Left ventricle myocardium superior (tissue), 1 donor: ENCODE data around the gene CCNE1. TPM values are rescaled to one million over a fixed set of nuclear protein-coding genes. Genes with fewer than 3 reads are reported as not detected.
A peak's percentile ranks its signal among the peaks of the same experiment; 100 is the strongest.

Experiments used
- ATAC-seq: fragments of 200-7000 bp; cut with Tn5 transposase; one replicate; pipeline ENCODE4 v1.9.1; 2020; ENCODE audit warnings: mild to moderate bottlenecking, moderate library complexity
- DNase-seq: peaks from one replicate; pipeline ENCODE4 v3.0.0-alpha.2; 2020
- intact Hi-C: fragments of 100-400 bp; cut with micrococcal nuclease; formaldehyde crosslinking; loops from one replicate; pipeline ENCODE4 v1.11.0; 2022
- long read RNA-seq: library from polyadenylated mRNA; unstranded; transcript quantifications from one replicate; pipeline ENCODE4 v2.0.0, GENCODE V29; 2021
- total RNA-seq: library from RNA; stranded (reverse); fragmentation: NEBNext Ultra II Directional; extraction: Animal tissue kit (Norgen Biotek cat#: 25700); gene quantifications from one replicate; pipeline ENCODE4 v1.2.1, GENCODE V29; 2021
- donor health status: DM: no; HTN: yes; CAD: no; lungs with severe emphysema.

CCNE1 gene
- 3.3 TPM for total RNA-seq
- long read RNA-seq, transcript CCNE1-201 (12 exons, 2,043 nt), result major isoform, 5 of 14 reads
- long read RNA-seq, partial matches to known transcripts, result 1 of 14 reads
- long read RNA-seq, other reads (novel, unspliced or antisense), result 8 of 14 reads

DNA sequence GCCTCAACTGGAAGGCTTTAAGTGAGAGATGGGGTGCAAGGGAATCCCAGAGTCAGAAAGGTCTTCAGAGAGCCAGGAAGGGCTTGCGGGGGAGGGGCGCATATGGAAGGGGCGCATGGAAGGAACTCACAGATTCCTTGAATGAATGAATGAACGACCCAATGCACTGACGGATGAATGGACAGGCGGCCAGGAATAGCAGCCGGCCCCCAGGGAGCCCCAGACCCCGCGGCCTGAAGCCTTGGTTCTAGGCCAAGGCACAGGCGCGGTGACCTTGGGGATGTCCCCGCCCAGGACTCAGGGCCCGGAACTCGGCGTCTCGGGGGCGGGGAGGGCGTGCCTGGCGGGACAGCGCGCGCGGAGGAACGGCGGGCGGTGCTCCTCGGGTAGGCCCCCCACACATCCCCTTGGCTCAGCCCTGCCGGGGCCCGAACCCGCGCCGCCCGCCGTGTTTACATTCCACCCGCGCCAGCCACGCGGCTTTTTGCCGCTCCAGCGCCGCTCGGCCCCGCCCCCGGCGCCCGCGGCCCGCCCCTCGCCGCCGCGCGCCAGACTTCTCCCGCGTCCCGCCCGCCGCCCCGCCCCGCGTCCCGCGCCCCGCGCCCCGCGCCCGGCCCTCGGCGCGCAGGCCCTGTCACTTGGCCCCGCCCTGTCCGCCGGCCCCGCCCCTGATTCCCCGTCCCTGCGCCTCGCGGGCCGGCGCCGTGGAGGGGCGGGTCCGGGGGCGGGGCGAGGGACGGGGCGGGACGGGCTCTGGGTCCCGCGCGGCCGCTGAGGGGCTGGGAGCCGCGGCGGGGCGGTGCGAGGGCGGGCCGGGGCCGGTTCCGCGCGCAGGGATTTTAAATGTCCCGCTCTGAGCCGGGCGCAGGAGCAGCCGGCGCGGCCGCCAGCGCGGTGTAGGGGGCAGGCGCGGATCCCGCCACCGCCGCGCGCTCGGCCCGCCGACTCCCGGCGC lies at the start of gene CCNE1:
TSS of gene CCNE1 (plus strand) at position 867 of the 955 bp plus-strand sequence. CDS start 565 bp downstream, outside the sequence.
- DNase-seq (peak; percentile 98), ATAC-seq (peak; percentile 98)
- intact Hi-C loops, result no loop called here

DNA sequence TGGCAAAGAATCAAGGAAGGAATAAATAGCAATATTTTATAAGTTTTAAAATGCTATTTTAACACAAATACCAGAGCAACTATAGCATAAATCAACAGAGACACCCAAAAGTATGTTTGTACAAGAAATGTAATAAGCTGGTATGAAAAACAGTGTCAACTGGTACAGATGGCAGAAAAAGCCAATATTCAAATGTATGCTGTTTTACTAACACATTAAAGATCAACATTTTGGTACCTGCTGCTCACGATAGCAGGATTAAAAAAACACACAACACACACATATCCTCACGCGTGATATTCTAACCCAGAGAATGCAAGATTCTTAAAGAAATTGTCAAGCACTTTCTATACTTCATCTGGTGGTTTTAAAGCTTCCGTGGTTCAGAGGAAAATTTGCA lies 48.6 kb upstream of the CCNE1 start:
- ATAC-seq (no peak), DNase-seq (no peak)
- intact Hi-C loops, result no loop called here

DNA sequence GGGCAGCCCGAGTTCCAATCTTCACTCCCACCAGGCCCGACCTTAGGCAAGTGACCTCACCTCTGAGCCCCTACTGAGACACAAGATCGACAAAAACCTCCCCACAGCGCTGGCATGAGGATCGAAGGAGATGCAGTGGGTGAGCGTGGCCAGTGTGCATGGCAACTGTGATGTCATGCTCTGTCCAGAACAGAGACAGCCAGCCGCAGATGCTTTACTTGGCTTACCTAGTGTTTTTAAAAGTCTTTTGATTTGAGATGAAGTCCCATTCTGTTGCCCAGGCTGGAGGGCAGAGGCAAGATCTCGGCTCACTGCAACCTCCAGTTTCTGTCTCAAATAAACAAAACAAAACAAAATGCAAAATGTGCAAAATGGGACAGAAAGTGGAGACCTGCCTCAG lies 47.4 kb upstream of the CCNE1 start:
- intact Hi-C loops, result no loop called here
- no peak for DNase-seq
- ATAC-seq, result no peak

DNA sequence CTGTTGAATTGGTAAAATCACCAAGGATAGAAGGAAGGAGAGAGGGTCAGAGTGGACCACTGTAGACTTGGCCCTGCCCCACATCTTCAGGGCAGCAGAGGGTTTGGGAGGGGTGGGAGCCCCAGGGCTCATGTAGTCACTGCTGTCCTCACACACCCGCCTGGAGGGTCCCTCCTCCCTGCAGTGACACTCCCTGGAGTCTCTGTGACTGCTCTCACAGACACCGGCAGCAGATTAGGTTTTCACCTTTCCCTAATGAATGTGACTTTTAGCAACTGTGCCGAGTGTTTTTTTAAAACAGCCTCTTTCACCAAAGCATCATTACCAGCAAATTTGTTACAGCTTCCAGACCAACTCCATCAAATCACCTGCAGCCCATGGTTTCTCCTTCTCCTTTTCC lies 45.7 kb upstream of the CCNE1 start:
- intact Hi-C loops, result no loop called here
- no peak for DNase-seq
- no peak for ATAC-seq

DNA sequence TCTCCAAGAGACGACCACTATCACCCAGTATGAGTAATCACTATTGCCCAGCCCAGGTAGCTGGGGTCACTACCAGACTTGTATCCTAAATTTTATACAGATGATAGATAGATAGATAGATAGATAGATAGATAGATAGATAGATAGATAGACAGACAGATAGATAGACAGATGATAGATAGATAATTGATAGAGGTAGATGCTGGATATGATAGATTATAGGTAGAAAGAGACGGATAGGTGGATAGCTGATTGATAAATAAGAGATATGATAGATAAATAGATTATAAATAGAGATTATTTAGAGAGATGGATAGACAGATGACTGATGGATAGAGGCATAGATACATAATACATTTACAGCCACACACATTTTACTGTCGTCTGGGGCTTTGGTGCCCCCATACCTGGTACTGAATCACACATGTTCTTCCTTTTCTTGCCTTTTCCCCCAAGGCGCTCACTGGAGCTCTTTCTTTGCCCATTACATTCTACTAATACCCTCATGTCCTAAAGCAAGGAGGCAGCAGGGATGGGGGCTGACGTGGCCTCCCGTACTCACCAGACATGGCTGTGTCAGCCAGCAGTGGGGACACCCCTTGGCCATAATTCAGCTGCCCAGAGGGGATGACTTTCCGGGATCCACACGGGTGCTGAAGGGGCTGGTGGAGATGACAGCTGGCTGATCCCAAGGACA lies 44.6 kb upstream of the CCNE1 start:
- no peak for DNase-seq
- ATAC-seq, result no peak
- intact Hi-C loops, result no loop called here

DNA sequence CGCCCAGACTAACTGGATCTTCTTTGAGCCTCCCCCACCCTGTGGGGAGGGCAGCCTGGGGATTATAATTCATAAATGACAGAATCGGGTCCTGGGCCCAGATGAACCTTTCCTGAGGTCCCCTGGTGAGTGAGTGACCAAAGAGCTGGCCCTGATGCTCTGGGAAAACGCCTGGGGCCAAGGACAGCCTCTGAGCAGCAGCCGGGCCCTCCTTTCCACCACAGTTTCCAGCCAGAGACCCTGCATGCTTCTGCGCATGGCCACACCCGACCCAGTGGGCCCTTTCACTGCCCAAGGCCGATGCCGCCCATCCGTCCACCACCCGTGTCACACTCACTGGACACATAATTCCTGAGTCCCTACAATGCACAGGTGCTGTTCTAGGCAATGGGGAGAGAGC lies 43.6 kb upstream of the CCNE1 start:
- intact Hi-C loops, result no loop called here
- DNase-seq (no peak), ATAC-seq (no peak)

DNA sequence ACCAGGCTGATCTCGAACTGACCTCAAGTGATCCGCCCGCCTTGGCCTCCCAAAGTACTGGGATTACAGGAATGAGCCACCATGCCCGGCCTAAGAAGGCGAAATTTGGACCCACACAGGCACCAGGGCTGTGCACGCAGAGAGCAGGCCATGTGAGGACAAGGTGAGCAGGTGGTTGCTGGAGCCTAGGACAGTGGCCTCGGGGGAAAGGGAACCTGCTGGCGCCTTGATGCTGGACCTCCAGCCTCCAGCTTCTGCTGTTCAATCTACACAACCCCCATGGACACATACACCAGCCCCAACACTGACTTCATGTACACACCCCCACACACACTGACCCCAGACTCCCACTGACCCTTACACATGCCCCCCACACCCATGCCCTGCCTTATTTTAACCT lies 41.8 kb upstream of the CCNE1 start:
- ATAC-seq (no peak), DNase-seq (no peak)
- intact Hi-C loops, result loop anchor here (5.0 kb wide), 1 partner anchor 102 kb away; no protein-coding TSS in a partner anchor

DNA sequence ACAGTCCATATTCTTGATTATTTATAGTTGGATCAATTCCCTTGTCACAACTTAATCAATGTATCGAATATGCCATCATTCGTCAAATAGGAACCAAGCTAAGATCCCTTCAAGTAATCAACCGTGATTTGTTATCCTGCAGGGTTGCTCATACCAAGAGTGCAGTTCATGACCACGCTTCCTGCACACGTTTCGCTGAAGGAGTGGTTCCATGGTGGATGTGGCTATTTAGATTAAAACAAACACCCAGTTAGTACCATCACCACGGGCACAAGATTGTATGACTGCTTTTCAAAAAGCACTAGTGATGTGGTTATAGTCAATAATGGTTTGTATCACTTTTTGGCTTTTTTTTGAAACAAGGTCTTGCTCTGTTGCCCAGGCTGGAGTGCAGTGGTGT lies 41.1 kb upstream of the CCNE1 start:
- ATAC-seq (no peak), DNase-seq (no peak)
- intact Hi-C loops, result loop anchor here (5.0 kb wide), 1 partner anchor 102 kb away; no protein-coding TSS in a partner anchor

DNA sequence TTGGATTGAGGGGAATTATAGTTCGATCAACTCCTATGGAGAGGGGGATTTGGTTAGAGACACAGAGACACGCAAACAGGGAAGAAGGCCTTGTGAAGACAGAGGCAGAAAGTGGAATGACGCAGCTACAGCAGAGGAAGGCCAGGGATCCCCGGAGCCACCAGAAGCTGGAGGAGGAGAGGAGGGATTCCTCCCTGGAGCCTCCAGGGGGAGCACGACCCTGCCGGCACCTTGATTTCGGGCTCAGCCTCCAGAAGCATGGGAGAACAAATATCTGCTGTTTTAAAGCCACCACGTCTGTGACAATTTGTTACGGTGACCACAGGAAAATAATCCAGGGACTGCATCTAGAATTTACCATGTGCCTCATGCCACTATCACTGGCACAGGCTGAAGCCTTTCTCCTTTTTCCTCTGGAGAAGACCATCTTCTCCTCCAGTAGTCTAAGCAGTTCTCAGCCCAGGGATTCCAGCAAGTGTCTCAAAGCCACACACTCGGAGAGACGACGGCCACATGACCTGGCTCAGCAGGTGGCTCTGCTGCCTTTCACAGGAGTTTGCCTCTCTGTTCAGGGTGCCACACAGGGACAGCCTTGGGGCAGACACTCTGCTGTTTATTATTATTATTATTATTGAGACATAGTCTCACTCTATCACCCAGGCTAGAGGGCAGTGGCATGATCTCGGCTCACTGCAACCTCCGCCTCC lies 39.9 kb upstream of the CCNE1 start:
- peak; percentile 82 for ATAC-seq

DNA sequence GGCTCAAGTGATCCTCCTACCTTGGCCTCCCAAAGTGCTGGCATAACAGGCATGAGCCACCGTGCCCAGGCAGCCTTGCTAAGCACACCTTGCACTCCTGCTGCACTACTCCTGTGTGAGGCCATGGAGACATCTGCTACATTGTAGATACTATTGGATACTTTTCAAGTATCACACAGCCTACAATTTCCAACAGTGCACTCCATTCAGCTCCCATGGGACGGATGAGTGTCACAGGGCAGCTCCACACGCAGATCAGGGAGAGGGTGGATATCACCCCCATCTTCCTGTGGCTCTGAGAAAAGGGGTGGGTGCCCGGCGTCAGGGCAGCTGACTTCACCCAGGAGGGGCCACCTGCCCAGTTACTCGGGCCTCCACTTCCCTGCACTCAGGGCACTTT lies 39.1 kb upstream of the CCNE1 start:
- intact Hi-C loops, result loop anchor here (5.0 kb wide), 1 partner anchor 100 kb away; no protein-coding TSS in a partner anchor
- ATAC-seq (no peak), DNase-seq (no peak)

More for the DNA sequence above, 39.9 kb upstream of the CCNE1 start:
- peak; percentile 65 for DNase-seq
- intact Hi-C loops, result loop anchor here (5.0 kb wide), 1 partner anchor 100 kb away; no protein-coding TSS in a partner anchor

DNA sequence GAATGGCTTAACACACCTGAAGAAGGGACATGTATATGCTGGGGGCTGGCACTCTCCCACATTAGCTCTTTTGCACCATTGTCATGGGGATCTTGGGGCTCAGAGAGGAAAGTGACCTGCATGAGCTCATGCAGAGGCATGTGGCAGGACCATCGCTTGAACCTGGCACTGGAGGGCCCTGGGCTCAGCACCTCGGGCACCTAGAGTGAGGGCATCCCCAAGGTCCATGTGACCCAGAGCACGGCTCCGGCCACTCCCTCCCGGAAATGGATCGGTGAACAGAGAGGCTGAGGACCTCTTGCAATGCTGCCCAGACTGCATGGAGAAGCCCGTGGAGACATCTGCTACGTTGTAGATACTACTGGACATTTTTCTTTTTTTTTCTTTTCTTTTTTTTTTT lies 38.6 kb upstream of the CCNE1 start:
- ATAC-seq, result no peak
- no peak for DNase-seq
- intact Hi-C loops, result loop anchor here (5.0 kb wide), 1 partner anchor 99 kb away; no protein-coding TSS in a partner anchor

DNA sequence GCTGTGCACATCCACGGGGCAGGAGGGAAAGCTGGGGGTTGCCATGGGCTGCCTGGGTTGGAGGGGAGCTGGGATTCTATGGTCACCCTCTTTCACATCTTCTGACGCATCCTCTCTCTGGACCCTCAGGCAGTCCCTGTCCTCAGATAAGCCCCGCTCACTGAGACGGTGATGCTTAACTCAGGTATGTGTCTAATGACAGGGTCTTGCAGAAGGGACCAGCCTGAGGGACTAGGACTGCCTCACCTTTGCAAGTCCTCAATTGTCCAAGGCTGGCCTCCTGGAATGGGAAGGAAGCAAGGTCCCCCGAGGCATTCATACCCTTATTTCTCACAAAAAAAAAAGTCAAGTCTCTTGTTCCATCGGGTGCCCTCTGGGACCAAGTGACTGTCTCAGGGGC lies 37.7 kb upstream of the CCNE1 start:
- ATAC-seq, result no peak
- intact Hi-C loops, result loop anchor here (5.0 kb wide), 1 partner anchor 98 kb away; no protein-coding TSS in a partner anchor
- no peak for DNase-seq

DNA sequence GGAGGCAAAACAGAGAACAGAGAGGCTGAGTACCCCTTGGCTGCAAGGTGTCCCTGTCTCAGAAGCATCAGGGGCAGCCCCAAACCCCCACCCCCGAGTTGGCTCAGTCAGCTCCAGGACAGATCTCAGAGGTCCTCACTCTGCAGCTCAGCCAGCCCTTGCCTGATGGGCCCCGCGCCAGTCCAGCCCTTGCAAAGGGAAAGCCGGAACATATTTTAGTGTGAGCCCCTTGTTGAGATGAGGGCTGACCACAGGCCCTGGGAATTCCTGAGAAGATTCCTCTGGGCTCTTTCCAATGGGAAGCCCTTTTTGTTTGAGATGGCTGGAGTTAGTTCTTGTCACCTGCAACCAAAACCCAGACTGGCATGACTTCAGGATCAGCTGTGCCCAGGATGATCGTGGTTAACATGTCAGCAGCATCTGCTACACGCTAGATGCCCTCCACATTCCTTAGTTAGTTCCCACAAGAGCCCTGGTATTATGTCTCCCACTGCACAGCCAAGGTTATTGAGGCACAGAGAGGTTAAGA lies 33.9 kb upstream of the CCNE1 start:
- ATAC-seq, result no peak
- no peak for DNase-seq
- intact Hi-C loops, result no loop called here

DNA sequence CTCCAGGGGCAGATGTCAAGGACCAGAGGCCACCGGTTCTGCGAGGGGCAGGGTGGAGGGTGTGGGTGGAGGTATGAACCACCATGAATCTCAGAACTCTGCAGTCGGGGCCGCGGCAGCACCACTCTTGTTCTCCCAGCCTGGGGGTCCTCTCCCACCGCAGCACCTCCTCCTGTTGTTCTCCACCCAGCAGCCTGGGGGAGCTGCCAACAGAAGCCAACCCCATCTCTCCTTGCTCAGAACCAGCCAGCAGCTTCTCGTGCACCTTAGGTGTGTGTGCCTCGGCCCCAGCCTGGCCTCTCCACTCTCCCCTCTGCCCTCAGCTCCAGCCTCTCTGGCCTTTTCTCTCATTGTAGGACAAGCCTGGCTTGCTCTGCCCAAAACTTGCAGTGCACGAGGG lies 31.9 kb upstream of the CCNE1 start:
- no peak for DNase-seq
- intact Hi-C loops, result no loop called here
- ATAC-seq, result no peak

DNA sequence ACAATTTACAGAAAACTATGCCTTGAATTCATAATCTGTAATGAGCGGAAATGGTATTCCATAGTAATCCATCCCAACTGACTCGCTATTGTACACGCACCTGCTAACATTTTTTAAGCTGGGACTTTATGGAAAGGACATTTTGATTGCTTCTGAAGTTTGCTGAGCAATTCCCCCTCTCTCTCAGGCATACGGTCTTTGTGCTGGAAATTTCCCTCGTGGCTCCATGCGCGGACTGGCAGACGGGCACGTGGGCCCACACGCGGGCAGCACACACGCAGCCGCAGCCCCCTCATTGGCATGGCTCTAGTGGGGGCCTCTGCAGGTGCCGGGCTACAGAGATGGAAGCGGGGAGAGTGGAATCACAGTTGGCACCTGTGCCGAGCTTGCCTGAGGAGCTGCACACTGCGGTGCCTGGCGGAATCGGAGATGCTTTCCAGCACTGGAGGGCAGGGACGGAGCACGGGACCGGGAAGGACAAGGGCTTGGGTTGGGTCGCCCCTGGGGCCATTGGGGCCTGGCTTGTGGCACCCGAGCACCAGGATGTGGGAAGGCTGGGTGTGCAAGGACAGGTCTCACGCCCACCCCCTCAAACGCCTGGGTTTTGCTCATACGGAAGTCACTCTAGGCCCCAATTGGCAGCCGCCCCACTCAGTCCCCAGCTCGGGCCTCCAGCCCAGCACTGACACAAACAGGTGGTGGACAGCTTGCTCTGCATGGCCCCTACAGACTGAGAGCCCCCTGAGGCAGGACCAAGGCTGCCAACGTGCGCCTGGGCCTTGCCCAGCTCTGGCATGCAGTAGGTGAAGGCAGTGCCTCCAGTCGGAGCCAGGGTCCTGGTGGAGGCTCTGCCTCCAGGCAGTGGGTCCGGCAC lies 30.2 kb upstream of the CCNE1 start:
- DNase-seq (no peak), ATAC-seq (no peak)
- intact Hi-C loops, result no loop called here

DNA sequence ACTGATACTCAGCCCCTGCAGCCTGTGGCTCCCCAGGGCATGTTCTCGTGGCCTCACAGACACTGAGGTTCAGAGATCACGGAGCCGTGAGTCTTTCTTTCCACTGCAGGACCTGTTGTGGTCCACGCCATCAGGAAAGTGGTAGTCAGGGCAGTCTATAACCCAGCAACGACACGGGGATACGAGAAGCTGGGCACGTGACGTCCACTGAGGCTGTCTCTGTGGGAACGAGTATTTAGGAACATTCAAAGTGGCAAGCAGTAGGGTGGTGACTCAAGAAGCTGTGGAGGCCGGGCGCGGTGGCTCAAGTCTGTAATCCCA lies 29.6 kb upstream of the CCNE1 start:
- ATAC-seq (no peak), DNase-seq (no peak)
- intact Hi-C loops, result no loop called here

DNA sequence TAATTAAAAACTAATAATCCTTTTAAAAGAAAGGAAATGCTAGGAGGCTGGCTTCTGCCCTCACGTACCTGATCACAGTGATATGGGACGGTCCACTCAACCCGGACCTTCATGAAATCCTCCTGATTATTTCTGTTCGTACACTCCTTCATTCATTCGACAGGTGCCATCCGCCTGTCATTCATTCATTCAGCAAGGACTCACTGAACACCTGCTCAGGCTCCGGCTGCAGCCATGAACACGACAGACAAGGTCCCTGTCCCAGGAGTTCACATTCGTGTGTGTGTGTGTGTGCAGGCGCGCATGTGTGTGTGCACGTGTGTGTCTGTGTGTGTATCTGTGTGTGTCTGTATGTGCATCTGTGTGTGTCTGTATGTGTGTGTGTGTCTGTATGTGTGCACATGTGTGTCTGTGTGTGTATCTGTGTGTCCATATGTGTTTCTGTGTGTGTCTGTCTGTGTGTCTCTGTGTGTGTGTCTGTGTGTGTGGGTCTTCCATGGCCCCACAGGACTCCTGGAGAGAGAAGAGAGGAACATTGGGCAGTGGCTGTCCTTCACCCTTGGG lies 28.1 kb upstream of the CCNE1 start:
- intact Hi-C loops, result no loop called here
- ATAC-seq (no peak), DNase-seq (no peak)
